DMS53 (cell line): ENCODE results near the gene SPDYE4.
A peak's percentile ranks its signal among the peaks of the same experiment; 100 is the strongest.

Source experiments
- DNase-seq: peaks from one replicate; lab custom pipeline; 2025; lab: John Stamatoyannopoulos, UW

SPDYE4 gene

DNA sequence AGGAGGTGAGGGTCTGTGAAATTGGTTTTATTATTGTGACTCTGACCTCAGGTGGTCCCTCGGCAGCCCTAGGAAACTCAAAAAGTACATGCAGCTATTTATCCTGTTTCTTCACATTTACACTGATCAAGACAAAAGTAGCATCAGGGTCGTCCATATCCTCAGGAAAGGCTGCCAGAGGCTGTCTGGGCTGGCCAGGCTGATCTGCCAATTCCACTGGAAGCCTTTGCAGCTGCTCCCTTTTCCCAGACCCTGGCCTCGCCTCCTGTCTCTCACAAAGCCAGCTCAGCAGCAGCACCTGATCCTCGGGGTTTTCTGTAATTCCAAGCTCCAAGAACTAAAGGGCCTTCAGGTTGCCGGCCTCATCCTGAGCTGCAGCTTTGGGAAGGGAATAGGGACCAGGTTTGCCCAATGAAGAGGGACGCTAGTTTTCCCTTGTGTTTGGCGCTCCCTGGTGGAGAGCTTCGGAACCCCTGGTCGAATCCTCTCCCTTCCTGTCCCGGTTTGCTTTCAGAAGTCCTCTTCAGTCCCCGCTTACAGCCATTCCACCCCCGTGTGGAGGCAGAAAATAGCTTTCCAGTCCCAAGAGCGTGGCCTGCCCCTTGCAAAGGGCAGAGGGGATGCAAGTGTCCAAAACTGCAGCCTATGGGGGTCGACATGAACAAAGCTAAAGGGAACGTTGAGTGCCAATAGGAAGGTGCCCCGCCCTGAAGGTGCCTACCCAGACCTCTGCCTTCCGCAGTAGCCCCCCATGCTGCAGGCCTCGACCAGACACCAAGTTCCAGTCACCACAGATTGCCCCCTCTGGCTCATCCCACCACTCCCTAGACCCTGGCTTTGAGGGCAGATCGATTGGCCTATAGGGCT, 27.4 kb upstream of the SPDYE4 start:
- peak; percentile 79 for DNase-seq

DNA sequence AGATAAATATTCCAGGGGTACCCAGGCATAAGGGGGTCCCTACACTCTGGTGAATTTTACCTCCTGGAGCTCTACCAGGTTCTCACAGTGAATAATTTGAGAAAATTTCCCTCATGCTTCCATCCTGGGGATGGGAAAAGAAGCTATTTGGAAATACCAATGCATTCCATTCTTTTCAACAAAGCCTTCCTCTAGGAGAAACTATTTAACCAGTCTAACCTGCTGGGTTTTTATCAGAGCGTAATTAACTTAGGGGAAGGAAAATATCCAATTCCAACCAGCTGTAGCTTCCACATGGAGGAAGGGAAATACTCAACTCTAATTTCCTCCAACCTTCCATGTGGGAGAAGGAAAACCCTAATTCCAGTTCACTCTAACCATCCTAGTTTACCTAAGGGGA, 23.8 kb upstream of the SPDYE4 start:
- no peak for DNase-seq

GRCh38 chr17:8781776-8782175, 23.4 kb upstream of the SPDYE4 start:
- no peak for DNase-seq

- no peak for DNase-seq
These were observed 18.5 kb upstream of the SPDYE4 start for GRCh38 chr17:8776881-8777280.

DNA sequence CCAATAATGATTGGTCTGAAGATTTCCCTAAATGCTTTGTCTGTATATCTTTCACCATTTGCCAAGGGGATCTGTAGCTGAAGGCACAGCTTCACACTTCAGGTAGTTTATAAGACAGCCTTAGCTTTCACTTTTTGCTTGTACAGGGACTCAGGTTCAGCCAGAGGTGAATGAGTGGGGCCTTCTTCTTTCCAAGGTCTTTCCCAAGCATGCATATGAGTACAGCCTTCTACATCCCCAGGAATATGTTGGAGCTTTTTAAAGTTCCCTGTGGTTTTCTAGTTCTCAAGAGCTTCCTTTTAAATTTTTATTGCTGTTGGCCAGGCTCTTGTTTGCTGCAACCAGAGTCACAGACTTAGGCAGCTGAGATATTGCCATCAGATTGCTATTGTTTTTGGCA, 17.9 kb upstream of the SPDYE4 start:
- DNase-seq = no peak

- no peak for DNase-seq
These were observed 8.4 kb upstream of the SPDYE4 start for GRCh38 chr17:8766731-8767130.

DNA sequence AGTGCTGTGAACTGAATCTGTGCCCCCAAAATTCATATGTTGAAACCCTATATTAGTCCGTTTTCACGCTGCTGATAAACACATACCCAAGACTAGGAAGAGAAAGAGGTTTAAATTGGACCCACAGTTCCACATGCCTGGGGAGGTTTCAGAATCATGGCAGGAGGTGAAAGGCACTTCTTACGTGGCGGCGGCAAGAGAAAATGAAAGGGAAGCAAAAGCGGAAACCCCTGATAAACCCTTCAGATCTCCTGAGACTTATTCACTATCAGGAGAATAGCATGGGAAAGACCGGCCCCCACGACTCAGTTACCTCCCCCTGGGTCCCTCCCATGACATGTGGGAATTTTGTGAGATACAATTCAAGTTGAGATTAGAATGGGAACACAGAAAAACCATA, 3.7 kb upstream of the SPDYE4 start:
- no peak for DNase-seq

GRCh38 chr17:8757189-8757588, 1.2 kb downstream of the SPDYE4 start:
- DNase-seq = no peak

DNA sequence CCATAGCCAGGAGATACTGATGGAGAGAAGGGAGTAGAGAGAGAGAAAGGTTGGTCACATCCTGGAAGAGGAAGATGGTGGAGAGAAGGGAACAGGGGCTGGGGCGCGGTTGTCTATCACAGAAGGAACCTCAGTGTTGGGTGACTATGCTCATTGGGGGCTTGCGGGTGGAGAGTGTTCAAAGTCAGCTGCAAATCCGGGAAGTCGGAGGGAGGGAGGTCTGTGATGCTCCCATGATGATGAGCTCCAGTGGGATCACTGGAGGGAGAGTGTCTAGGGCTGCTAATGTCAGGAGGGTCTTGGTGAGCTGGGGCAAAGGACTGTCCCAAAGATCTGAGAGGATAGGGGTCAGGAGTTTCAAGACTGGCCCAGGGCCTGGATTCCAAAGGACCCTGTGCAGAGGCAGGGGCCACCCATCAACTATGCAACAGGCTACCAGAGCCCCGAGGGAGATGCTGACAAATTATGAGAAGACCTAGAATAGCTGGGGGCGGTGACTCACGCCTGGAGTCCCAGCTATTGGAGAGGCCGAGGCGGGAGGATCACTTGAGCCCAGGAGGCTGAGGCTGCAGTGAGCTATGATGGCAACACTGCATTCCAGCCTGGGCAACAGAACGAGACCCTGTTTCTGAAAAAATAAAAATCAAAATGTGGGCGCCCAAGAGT, 2.6 kb downstream of the SPDYE4 start:
- no peak for DNase-seq

- no peak for DNase-seq
These were observed 3.5 kb downstream of the SPDYE4 start for GRCh38 chr17:8754890-8755289.

GRCh38 chr17:8753976-8754440, 4.3 kb downstream of the SPDYE4 start:
- DNase-seq = peak; percentile 69

DNA sequence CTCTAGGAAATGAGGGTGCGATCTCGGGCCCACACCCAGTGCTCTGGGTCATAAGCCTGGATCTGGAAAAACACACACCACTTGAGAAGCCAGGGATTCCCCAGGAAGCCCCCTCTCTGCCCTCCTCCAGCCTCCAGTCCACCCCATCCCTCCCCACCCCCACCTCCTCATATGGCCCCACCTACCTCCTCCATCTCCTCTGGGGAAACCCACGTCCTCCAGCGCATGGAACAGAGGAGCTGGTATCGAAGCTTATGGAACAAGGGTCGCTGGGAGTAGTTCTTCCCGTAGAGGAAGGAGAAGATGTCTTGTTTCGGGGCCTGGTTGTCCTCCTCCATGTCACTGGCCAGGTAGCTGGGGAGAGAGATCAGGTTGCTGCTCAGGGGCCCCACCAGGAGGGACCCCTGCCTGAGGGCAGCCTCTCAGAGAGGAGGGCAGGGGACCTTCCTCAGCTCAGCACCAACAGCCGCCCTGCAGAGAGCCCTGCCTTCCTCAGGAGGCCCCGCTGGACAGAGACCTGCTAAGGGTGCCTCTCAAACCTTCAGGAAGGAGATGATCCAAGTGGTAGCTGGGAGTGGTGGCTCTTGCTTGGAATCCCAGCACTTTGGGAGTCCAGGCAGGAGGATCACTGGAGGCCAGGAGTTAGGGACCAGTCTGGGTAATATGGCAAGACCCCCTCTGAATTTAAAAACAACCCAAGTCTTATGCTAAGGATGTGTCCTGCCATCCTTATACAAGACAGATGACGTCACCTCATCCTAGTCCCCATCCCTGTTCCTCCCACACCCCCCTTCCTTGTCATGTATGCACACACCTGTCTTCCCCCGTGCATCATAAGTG, 5.0 kb downstream of the SPDYE4 start:
- no peak for DNase-seq

DNA sequence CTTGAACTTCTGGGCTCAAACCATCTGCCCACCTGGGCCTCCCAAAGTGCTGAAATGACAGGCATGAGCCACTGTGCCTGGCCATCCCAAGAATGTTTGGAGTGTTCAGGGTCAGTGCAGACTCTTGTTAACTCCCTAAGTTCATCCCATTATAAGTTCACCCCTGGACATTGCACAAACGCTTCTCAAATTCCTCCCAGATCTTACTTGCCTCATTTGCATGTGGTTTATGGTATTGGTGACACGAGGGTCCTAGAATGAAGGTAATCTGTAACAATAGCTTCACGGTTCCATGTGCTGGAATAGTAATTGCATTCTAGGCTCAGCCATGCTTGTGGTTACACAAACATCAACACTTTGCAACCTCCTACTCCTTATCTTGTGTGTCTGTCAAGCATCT, 8.7 kb downstream of the SPDYE4 start:
- no peak for DNase-seq

- DNase-seq = no peak
These were observed 10.6 kb downstream of the SPDYE4 start for GRCh38 chr17:8747742-8748141.

- DNase-seq = no peak
These were observed 11.7 kb downstream of the SPDYE4 start for GRCh38 chr17:8746501-8747236.

GRCh38 chr17:8745586-8746500, 12.5 kb downstream of the SPDYE4 start:
- peak; percentile 67 for DNase-seq

GRCh38 chr17:8744086-8744785, 14.1 kb downstream of the SPDYE4 start:
- DNase-seq = no peak

GRCh38 chr17:8742819-8743218, 15.5 kb downstream of the SPDYE4 start:
- no peak for DNase-seq

DNA sequence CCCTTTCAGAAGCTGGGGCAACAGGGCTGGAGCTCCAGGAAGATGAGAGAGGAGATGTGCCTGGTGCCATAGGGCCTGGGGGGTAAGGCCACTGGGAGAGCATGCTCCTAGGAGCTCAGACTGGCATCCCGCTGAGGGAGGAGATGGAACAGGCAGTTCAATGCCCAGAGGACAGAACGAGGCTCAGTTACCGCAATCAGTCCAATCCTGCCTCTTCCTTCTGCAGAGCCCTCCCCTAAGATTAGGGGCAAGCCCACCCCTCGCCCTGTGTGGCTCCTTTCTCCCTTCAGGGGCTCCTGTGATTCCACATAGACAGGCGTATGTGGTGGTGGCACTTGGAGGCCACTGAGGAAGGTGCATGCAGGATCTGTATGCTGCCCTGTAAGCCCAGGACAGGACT, 16.1 kb downstream of the SPDYE4 start:
- DNase-seq = no peak

GRCh38 chr17:8741771-8742170, 16.6 kb downstream of the SPDYE4 start:
- no peak for DNase-seq
